Esophagus (tissue), 2 donors: ENCODE data around the gene COX6B2. TPM values are rescaled to one million over a fixed set of nuclear protein-coding genes. Genes with fewer than 3 reads are reported as not detected.

Experiments
- H3K27ac ChIP-seq, 2 donors: one replicate each; pipeline ENCODE4 v1.5.1; 2013; ENCODE audit warnings: low read depth in 2 of 2, mild to moderate bottlenecking in 2 of 2, inconsistent platforms in 1 of 2, low read length in 1 of 2, moderate library complexity in 1 of 2
- H3K27me3 ChIP-seq, 2 donors: one replicate each; pipeline ENCODE4 v1.6.1; 2013; ENCODE audit warnings: low read length in 2 of 2, control low read depth in 1 of 2, mild to moderate bottlenecking in 1 of 2; ENCODE audit not compliant: insufficient read depth in 2 of 2, control insufficient read depth in 1 of 2
- H3K36me3 ChIP-seq, 2 donors: one replicate each; pipeline ENCODE4 v1.6.1; 2013; ENCODE audit warnings: low read length in 1 of 2; ENCODE audit not compliant: control insufficient read depth in 2 of 2, insufficient read depth in 2 of 2
- H3K4me1 ChIP-seq, 2 donors: one replicate each; pipeline ENCODE4 v1.6.1; 2013; ENCODE audit warnings: low read length in 1 of 2; ENCODE audit not compliant: control insufficient read depth in 2 of 2, insufficient read depth in 2 of 2
- H3K4me3 ChIP-seq, 2 donors: one replicate each; pipeline ENCODE4 v1.5.1; 2013; ENCODE audit warnings: low read length in 2 of 2, mild to moderate bottlenecking in 2 of 2, low read depth in 1 of 2, moderate library complexity in 1 of 2
- H3K9me3 ChIP-seq, 2 donors: one replicate each; pipeline ENCODE4 v1.6.1; 2013; ENCODE audit warnings: mild to moderate bottlenecking in 2 of 2, low read depth in 1 of 2, low read length in 1 of 2, moderate library complexity in 1 of 2; ENCODE audit not compliant: control insufficient read depth in 2 of 2, insufficient read depth in 1 of 2
- WGBS, 2 donors: extraction: QIAGEN DNeasy Blood & Tissue Kit; methylation state at CpG; one replicate each; pipeline ENCODE4 v1.1.7; 2013; 5-methylcytosine and 5-hydroxymethylcytosine counted together
- polyA plus RNA-seq, 2 donors: library from polyadenylated mRNA; stranded (reverse); fragments of 200-250 nt; gene quantifications; one replicate each; pipeline ENCODE4 v1.2.3, GENCODE V29; 2013
- donor health status: healthy with polysubstance abuse.
- donor health status: Bipolar disorder and iron deficiency.

The COX6B2 gene
- polyA plus RNA-seq, 2 donors: 0.48 to 0.53 TPM

DNA sequence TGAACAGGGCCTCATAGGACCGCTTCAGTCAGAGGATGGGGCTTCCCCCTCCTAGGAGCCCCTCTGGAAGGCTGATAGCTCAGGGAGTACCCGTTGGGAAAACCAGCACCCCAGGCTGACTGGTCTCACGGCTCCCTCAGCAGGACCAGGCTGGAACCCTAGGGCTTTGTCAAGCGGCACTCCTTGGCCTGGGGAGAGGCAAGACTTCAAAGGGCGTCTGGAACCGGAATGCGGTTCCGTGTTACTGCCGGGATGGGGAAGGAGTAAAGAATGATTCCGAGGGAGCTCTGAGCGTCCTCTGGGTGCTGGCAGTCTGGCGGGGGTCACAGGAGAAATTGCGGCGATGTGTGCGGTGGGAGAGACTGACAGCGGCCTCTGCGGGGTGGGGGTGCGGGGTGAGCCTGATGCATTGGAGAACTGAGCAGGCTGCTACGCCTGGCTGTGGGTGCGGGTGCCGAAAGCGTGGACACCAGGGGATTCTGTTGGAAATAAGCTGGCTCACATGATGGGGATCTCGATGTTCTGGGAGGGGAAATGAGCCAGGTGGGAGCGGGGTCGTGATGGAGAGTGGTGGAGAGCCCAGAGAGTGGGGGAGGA is 1.9 kb downstream of the COX6B2 start:
- Histone ChIP-seq H3K4me1 (peaks cover 3 to 11% of the 10 kb centered on the region in 2 donors), H3K36me3 (no peaks in the 10 kb centered on the region), H3K4me3 (no peak overlapping the region), H3K27me3 (peaks cover 0 to 13% of the 10 kb centered on the region in 2 donors), H3K27ac (no peak overlapping the region), H3K9me3 (peaks cover 0 to 5% of the 10 kb centered on the region in 2 donors)
- 52 to 56% methylated on average over 25 of the region's 25 CpGs for WGBS, 2 donors

DNA sequence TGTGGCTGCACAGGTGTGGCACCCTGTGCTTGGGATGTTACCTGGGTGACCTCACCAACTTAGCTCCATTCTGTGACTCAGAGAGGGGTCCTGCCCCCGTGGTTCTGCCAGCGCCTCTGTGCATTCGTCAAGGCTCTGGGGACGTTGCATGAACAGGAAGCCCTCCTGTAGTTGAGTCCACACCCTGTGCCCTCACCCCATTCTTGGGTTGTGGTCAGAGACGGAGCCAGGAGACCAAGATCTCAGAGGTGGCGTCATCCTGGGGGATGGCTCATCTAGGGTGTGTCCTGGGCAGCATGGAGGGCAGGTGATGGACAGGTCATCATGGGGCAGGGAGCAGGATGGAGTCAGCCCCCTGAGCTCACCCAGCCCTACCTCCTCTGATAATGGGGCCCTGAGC is 2.5 kb downstream of the COX6B2 start:
- Histone ChIP-seq H3K4me1 (peaks cover 3 to 11% of the 10 kb centered on the region in 2 donors), H3K27ac (no peak overlapping the region), H3K36me3 (no peaks in the 10 kb centered on the region), H3K4me3 (no peak overlapping the region), H3K9me3 (peaks cover 0 to 5% of the 10 kb centered on the region in 2 donors), H3K27me3 (peaks cover 0 to 13% of the 10 kb centered on the region in 2 donors)
- WGBS, 2 donors: 61 to 65% methylated on average over 6 of the region's 6 CpGs

DNA sequence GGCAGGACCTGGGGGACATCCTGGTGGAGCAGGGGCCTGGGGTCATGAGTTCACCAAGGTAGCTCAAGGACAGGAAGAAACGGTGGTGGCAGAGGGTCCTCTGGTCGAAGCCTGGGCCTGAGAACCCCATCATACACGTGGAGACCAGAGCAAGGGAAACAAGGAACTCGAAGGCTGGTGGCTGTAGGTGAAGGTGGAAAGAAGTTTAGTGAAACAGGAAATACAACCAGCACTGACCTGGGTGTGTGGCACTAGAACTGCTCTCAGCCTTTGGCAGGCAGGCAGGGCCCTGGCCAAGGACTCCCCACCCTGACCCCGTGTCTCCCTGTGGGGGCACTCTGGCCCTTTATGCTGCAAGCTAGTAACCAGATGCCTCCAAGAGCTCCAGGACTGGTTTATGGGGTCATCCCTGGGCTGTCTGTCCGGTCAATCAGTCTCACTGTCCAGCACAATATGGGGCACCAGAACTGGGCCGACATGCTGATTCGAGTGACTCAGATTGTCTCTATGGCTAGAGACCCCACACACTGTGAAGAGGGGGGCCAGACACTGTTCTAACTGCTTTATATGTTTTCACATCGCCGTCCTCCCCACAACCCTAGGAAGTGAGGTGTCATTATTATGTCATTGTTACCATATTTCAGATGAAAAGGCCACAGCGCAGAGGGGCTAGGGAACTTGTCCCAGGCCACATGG is 3.8 kb downstream of the COX6B2 start:
- Histone ChIP-seq H3K4me3 (no peak overlapping the region), H3K36me3 (peaks cover 0 to 3% of the 10 kb centered on the region in 2 donors), H3K4me1 (peaks cover 3 to 11% of the 10 kb centered on the region in 2 donors), H3K9me3 (peaks cover 0 to 5% of the 10 kb centered on the region in 2 donors), H3K27ac (no peak overlapping the region), H3K27me3 (peaks cover 0 to 13% of the 10 kb centered on the region in 2 donors)
- WGBS, 2 donors: 64 to 73% methylated on average over 11 of the region's 11 CpGs

DNA sequence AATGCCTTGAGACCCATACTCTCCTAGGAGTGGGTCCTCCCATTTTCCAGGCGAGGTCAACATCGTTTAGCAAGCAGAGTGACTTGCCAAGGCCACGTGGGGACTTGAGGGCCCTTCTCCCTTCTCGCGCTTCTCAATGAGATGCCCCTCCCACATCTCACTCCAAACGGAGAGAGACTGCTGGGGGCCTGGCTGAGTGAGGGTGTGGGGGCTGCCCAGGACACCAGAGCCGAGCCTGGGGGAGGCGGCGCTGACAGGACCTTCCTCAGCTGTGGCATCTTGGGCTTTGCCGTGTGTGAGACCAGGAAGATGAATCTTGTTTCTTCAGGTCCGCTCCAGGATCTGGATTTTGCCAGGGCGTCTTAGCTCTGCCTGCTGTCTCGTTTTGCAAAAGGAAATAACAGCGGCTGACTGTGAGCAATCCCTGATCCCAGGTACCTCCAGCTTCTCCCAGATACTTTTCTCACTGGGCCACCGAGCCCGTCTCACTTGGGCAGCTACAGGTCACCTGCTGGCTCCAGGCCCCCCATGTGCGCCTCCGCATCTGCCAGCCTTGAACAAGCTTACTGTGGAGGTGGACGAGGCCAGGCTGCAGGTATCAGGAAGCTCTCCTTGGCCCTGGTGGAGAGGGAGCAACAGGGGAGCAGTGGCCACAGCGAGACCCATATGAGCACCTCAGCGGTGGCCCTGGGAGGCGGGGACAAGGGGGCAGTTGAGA is 6.0 kb downstream of the COX6B2 start:
- Histone ChIP-seq H3K36me3 (peaks cover 0 to 6% of the 10 kb centered on the region in 2 donors), H3K27me3 (peaks cover 0 to 12% of the 10 kb centered on the region in 2 donors), H3K9me3 (peaks cover 0 to 2% of the 10 kb centered on the region in 2 donors), H3K27ac (no peak overlapping the region), H3K4me3 (no peak overlapping the region), H3K4me1 (peaks cover 2 to 15% of the 10 kb centered on the region in 2 donors)
- 75 to 76% methylated on average over 22 of the region's 22 CpGs for WGBS, 2 donors

DNA sequence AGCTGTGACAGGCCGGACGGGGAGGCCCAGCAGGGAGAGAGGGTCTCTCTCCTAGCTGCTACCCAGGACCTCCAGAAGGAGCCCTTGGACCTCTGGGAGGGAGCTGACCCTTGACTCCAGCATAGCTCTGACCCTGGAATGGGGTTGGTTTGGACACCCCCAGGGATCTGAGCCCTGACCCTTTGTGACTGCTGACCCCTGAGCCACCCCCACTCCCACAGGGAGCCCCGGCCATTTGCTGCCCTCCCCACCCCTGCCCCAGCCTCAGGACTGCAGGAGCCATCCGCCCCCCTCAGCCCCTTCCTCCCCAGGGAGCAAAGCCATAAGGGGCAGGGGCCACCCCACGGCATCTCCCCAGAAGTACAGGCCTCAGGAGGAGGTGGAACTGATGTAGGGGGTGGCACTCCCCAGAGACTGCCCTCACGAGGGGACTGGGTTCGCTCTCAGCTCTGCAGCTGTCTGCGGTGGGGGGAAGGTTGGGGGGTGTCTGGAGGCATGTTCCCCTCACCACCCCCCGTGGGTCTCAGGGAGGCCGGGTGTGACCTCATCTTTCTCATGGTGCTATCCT is 7.0 kb downstream of the COX6B2 start:
- Histone ChIP-seq H3K27me3 (peaks cover 0 to 6% of the 10 kb centered on the region in 2 donors), H3K4me1 (peaks cover 2 to 7% of the 10 kb centered on the region in 2 donors), H3K36me3 (peaks cover 0 to 10% of the 10 kb centered on the region in 2 donors), H3K9me3 (no peaks in the 10 kb centered on the region), H3K27ac (no peak overlapping the region), H3K4me3 (no peak overlapping the region)
- 79 to 85% methylated on average over 10 of the region's 10 CpGs for WGBS, 2 donors

DNA sequence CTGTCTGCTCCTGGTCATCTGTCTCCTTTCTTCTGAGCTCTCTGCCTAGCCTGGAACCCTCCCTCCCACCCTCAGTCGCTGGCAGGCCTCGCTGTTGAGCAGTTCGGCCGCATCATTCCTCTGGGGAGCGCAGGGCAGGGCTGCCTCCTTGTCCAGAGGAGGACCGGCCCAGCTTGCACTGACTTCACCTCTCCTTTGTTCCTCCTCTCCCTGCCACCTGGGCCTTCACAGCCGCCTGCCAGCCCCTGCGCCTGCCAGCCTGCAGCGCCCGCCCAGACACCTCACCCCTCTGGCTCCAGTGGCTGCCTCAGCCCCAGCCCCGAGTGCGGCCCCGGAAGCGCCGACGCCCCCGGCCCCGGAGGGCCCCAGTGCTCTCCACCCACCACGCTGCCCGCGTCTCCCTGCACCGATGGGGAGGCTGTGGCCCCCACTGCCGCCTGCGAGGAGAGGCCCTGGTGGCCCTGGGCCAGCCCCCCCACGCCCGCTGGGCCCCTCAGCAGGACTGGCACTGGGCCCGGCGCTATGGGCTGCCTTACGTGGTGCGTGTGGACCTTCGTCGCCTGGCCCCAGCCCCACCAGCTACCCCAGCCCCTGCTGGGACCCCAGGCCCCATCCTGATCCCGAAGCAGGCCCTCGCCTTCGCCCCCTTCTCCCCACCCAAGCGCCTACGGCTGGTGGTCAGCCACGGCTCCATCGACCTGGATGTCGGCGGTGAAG is 7.6 kb downstream of the COX6B2 start:
- Histone ChIP-seq H3K27me3 (peaks cover 0 to 3% of the 10 kb centered on the region in 2 donors), H3K4me3 (no peak overlapping the region), H3K27ac (no peak overlapping the region), H3K36me3 (peaks cover 0 to 11% of the 10 kb centered on the region in 2 donors), H3K4me1 (peaks cover 2 to 7% of the 10 kb centered on the region in 2 donors), H3K9me3 (no peaks in the 10 kb centered on the region)
- WGBS, 2 donors: 81 to 85% methylated on average over 40 to 41 of the region's 41 CpGs

DNA sequence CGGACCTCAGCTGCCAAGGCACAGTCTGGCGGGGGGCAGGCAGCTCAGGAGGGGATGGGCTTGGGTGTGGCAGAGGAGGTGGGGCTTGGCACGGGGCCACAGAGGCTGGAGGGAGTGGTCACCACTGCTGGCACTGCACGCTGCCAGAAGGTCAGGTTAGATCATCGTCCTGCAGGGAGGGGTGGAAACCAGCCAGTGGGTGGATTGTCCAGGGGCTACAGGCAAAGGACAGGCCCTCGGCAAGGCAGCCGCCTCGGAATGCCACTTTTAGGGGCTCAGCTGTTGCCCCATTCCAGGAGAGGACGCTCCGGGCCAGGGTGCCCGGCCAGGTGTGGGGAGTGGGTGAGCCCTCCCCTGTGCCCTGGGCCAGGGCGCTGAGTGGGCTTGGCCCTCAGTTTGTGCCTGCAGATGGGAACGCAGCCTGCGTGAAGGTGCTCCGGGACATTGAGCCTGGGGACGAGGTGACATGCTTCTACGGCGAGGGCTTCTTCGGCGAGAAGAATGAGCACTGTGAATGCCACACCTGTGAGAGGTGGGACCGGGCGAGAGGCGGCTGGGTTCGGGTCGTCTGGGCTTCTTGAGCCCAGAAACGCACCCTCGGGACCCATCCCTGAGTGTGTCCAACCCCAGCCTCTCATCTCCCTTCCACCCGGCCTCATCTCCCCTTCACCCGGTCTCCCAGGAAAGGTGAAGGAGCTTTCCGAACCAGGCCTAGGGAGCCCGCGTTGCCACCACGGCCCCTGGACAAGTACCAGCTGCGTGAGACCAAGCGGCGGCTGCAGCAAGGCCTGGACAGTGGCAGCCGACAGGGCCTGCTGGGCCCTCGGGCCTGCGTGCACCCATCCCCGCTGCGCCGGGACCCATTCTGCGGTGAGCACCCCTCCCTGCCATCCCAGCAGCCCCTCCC is 8.4 kb downstream of the COX6B2 start:
- WGBS, 2 donors: 81 to 83% methylated on average over 37 to 43 of the region's 43 CpGs
- H3K36me3 ChIP-seq: peaks cover 0 to 11% of the 10 kb centered on the region in 2 donors

DNA sequence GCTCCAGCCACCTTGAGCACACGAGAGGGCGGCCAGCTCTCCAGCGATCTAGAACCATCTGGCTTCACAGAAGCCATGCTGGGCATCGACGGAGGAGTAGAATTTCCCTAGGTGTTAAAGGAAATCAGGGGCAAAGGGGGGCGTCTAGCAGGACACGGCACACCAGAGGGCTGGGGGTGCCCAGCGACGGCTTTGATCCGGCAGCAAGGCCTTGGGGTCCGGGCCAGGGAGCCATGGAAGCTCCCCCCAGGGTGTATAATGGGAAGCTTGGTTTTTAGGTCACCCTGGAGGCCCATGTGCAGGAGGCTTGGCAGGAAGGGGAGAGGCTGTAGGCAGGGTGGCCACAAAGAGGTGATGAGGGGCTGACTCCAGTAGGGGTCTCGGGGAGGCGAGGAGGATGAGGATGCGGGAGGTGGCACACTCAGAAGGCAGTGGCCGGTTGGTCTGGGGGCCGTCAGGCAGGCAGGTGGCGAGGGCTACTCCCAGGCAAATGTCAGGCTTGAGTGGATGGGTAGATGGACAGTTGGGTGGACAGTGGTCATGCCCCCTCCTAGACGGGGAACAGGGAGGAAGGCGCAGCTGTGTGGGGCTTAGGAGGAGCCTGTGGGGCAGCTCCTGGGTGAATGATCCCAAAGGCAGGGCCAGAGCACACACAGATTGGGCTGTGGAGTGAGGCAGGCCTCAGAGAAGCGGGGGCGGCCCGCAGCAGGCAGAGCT is 9.3 kb downstream of the COX6B2 start:
- peaks cover 0 to 11% of the 10 kb centered on the region in 2 donors for H3K36me3 ChIP-seq
- WGBS, 2 donors: 84 to 89% methylated on average over 22 of the region's 22 CpGs

More for the DNA sequence above, 8.4 kb downstream of the COX6B2 start:
- Histone ChIP-seq H3K4me1 (peaks cover 2 to 11% of the 10 kb centered on the region in 2 donors), H3K4me3 (no peak overlapping the region), H3K27ac (no peak overlapping the region), H3K9me3 (no peaks in the 10 kb centered on the region), H3K27me3 (no peaks in the 10 kb centered on the region)

More for the DNA sequence above, 9.3 kb downstream of the COX6B2 start:
- H3K4me1 ChIP-seq: peaks cover 4 to 18% of the 10 kb centered on the region in 2 donors
- H3K4me3 ChIP-seq: no peak overlapping the region
- no peaks in the 10 kb centered on the region for H3K9me3 ChIP-seq
- no peak overlapping the region for H3K27ac ChIP-seq
- H3K27me3 ChIP-seq: no peaks in the 10 kb centered on the region
